GM18526 (cell line): ENCODE results near the gene RIPK4.

Source experiments
- POLR2A ChIP-seq: IDR thresholded peaks from 3 replicates; pipeline ENCODE4 v1.6.1; 2011; ENCODE audit not compliant: insufficient read length; ENCODE audit errors: extremely low read depth

RIPK4 gene

DNA sequence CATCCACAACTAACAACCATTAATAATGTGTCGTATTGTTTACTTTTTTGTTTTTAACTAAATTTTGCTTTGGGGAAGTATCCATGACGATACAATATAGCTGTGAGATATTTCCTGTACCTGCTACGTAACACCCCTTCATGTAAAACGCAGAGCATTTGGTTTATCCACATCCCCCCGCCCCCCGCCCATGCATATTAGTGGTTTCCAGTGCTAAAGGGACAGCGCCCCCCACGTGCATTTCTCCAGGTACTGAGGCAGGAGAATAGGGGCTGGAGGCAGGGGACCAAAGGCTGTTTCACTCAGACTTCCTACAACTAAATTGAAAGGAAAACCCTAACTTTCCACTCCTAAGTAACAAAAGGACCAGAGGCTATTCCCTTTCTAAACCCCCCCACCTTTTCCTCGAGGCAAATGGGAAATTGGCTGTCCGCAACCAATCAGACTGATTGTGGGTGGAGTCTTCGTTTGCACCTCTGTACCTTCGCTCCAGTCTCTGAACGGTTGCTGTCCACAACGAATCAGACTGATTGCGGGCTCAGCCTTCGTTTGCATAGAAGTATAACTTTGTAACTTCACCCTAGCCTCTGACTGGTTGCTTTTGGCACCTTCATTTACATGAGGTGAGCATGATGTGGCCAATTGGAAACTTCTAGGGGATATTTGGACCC, 12.2 kb upstream of the RIPK4 start:
- no peak for TF ChIP-seq POLR2A

DNA sequence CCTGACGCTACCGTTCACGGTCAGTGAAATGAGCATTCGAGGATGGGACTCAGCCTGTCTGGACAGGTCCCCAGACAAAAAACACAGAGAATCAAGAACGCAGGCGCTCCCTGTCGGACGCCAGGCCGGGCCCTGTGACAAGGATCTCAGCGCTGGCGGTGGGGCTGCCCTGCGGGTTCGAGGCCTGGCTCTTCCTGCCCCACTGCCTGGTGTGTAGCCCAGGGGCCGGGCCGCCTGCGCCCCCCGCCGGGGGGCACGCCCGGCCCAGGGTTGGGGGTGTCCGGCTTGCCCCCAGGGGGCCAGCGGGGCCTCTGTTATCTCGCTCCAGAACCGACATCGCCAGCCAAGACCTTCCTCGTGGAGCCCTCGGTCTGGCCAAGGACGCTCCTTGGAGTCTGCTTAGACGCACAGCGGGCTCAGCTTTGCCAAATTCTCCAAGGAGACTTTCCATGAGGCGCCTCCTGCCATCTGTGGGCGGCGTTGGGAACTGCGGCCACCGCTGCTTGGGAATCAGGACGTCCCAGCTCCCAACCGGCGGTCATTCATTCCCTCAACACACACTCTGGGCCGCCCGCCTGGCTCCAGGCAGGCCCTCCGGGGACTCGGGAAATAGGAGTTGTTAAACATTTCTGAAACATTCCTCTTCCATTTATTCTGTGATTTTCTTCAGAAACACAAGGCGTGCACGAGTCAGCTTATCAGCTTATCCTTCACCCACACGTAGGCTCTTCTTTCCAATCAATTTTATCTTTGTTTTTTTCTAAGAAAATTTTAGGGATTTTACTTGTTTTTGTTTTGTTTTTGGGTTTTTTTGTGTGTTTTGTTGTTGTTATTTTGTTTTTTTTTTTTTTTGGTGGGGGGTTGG, 11.3 kb upstream of the RIPK4 start:
- no peak for TF ChIP-seq POLR2A

DNA sequence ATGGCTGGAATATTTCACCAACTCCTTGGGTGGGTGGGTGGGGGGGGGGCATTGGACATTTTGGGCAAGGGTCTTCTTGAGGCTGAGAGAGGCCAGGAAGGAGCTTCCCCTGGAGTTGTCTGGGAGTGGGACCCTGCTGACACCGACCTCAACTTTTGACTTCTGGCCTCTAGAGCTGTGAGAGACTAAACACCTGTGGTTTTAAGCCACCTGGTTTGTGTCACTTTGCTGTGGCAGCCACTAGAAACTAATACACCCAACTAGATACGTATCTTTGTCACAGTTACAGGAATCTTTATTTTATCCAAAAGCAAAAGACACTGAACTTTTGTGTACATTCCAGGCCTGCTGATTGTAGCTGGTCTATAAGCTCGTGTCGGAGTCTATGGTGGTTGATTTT, 9.9 kb upstream of the RIPK4 start:
- TF ChIP-seq POLR2A = no peak

DNA sequence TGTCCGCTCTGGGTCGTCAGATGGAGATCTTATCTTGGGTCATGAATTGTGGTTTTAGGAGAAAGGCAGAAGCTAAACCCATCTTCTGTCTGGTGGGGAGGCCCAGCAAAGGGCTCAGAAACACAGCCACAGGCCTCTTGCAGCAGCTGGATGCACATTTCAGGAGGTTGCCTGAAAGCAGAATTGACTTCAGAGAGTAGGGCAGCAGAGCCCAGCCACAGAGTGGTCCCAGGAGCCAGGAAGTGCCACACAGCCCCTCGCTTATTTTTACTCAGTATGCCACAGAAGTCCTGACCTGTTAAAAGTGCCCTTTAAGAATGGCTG, 8.3 kb upstream of the RIPK4 start:
- no peak for TF ChIP-seq POLR2A

DNA sequence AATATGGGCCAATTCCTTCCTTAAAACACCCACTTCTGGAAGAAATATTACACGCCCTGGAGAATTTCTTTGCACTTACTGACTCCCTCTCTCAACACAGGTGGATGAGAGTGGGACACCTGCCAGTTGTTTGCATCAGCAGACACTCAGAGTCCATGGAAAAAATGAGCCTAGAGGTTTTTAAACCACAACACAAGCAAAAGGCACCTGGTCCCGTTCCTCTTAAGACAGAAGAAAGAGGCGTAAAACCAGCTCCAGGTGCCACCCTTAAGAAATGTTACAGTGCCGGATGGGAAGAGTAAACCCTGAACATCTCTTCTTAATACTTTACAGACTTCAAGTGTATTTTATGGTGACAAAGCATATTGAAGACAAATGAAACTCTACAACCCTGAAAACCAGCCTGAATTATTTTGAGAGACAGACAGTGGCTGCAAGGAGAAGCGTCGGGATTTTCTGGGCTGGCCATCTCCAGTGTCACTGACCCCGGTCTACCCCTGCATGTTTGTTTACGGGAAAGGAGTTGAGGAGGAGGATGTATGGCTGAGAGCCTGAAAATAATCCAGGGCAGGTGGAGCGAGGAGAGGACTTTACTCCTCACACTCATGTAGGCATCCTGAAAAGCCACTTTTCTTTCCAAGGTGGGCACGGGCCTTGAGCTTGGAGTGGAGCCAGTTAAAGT, 7.8 kb upstream of the RIPK4 start:
- TF ChIP-seq POLR2A = no peak

GRCh38 chr21:41772351-41773080, 5.7 kb upstream of the RIPK4 start:
- no peak for TF ChIP-seq POLR2A

GRCh38 chr21:41771625-41771945, 4.7 kb upstream of the RIPK4 start:
- no peak for TF ChIP-seq POLR2A

DNA sequence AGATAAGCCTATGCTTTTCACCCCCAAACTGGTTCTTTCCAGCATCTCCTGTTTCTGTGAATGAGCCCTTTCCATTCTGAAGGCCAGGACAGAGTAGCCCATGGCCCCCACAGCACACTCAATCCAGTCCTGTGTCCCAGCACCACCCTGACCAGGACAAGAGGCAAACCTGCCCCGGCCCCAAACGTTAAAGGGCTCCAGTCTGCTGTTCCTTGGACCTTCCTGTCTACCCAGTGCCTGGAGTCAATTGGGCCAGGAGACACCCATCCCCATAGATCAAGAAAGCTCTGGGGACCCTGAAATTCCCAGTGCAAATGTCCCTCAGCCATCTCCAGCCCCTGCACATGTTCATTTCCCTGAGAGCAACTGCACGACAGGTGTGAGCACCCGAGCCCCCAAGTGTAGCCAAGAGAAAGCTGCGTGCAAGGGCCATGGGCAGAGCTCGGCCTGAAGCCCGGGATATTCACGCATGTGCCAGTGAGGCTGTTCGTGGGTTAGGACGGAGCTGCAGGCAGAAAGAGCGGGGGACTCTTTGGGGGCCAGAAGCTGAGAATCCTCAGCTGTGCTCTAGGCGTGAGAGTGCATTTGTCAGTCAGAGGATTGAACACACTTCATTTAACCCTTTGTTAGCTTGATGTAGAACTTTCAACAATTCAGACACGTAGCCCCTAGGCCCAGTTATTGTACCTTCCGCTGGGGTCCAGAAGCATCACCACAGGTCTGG, 4.2 kb upstream of the RIPK4 start:
- TF ChIP-seq POLR2A = no peak

DNA sequence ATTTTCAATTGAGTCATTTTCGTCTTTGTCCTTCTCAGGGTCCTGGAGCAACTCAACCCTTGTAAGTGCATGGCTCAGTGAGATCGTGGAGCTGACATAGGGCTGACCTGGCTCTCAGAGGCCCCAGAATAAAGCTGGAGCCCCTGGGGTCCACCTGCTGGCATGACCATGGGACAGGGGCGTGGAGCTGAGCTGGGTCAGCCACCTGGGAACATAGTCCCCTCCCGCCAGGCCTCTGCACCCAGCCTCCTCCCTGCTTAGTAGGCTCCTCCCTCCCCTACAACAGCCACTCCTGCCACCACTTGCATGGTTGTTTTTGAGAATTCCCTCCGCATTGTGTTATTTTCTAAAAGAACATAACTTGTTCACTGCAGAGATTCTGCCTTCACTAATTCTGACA, 3.1 kb upstream of the RIPK4 start:
- no peak for TF ChIP-seq POLR2A

- TF ChIP-seq POLR2A = no peak
Observed at GRCh38 chr21:41769521-41769920, 2.7 kb upstream of the RIPK4 start.

GRCh38 chr21:41769111-41769510, 2.3 kb upstream of the RIPK4 start:
- no peak for TF ChIP-seq POLR2A

DNA sequence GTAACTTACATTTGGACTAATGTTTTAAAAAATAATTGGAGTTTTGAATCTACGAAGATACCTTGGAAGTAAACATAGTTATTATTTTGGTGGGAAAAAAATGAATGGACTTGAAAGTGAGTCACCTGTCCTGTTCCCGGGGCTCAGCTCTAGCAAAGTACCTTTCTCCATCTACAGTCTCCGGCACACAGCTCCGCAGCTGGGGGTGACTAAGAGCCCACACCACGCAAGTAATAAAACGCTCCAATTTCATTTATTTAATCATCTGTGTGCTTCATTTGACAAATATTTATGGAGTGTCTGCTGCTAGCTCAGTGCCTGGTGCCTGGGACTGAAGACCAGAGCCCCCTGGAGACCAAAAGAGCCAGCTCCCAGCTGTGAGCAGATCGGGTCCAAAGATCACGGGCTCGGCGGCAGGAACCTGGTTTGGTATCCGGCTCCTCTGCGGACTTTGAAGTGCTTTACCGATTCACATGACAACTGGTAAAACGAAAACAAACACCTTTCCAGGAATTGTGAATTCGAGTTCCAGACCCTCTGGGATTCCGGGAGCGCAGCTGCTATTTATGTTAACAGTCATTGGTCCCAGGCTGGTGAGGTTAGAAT, 1.7 kb upstream of the RIPK4 start:
- no peak for TF ChIP-seq POLR2A

GRCh38 chr21:41767606-41768436, 969 bp upstream of the RIPK4 start:
- no peak for TF ChIP-seq POLR2A
